MM.1S (cell line): ENCODE measurements around the gene DEFB124.
A peak's percentile ranks its signal among the peaks of the same experiment; 100 is the strongest.
"Not testable (repeated sequence)": the region's sequence is repeated elsewhere in the genome, so short reads cannot be mapped to it uniquely, and the experiment has no call there.

ENCODE experiments used
- EZH2 ChIP-seq: fragments of 300-600 bp; sonication (generic); optimal IDR thresholded peaks from 2 replicates; pipeline ENCODE3; 2017; ENCODE audit warnings: low read depth, mild to moderate bottlenecking, antibody characterized with exemption, low read length, mixed read lengths
- EZH2phosphoT487 ChIP-seq: fragments of 300-600 bp; sonication (generic); IDR thresholded peaks from 2 replicates; pipeline ENCODE4 v1.6.1; 2018; ENCODE audit warnings: antibody characterized with exemption, low read length
- TF ChIP-seq, protein P1 (sequence below): fragments of 300-600 bp; sonication (generic); IDR thresholded peaks from 2 replicates; pipeline ENCODE4 v1.5.1; 2016; ENCODE audit warnings: antibody characterized with exemption, low read length, mixed read lengths

DNA sequence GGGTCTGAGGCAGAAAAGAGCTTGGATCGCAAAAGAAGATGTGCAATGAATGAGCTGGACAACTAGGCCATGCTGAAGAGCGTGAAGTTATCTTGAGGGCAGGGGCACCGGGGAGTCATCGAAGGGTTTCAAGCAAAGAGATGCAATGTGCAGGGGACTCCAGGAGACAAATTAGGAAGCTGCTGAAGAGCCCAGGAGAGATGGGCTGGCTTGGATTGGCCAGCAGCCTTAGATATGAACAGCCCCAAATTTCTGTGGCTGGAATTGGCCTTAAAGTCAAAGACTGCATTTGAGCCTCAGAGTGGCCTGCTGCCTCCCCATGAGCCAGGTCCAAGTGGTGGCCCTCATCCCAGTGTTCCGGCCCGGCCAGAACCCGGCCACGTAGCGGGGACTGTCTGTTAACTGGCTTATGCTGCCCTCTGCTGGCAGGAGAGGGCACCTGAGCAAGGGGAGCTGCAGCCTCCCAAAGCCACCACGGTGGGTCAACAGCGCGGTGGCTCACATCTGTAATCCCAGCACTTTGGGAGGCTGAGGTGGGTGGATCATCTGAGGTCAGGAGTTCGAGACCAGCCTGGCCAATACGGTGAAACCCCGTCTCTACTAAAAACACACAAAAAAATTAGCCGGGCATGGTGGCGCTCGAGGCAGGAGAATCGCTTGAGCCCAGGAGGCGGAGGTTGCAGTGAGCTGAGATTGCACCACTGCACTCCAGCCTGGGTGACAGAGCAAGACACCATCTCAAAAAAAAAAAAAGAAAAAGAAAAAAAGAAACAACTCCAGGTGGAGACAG, 28.2 kb upstream of the DEFB124 start:
- TF ChIP-seq, protein P1, sequence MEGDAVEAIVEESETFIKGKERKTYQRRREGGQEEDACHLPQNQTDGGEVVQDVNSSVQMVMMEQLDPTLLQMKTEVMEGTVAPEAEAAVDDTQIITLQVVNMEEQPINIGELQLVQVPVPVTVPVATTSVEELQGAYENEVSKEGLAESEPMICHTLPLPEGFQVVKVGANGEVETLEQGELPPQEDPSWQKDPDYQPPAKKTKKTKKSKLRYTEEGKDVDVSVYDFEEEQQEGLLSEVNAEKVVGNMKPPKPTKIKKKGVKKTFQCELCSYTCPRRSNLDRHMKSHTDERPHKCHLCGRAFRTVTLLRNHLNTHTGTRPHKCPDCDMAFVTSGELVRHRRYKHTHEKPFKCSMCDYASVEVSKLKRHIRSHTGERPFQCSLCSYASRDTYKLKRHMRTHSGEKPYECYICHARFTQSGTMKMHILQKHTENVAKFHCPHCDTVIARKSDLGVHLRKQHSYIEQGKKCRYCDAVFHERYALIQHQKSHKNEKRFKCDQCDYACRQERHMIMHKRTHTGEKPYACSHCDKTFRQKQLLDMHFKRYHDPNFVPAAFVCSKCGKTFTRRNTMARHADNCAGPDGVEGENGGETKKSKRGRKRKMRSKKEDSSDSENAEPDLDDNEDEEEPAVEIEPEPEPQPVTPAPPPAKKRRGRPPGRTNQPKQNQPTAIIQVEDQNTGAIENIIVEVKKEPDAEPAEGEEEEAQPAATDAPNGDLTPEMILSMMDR, result peak; percentile 84
- TF ChIP-seq EZH2, EZH2phosphoT487: not testable (repeated sequence)
